ENCODE results near the gene HMG20B.

HMG20B gene

GRCh38 chr19:3586127-3586626, 13.4 kb downstream of the HMG20B start:
- no peak for DNase-seq

DNA sequence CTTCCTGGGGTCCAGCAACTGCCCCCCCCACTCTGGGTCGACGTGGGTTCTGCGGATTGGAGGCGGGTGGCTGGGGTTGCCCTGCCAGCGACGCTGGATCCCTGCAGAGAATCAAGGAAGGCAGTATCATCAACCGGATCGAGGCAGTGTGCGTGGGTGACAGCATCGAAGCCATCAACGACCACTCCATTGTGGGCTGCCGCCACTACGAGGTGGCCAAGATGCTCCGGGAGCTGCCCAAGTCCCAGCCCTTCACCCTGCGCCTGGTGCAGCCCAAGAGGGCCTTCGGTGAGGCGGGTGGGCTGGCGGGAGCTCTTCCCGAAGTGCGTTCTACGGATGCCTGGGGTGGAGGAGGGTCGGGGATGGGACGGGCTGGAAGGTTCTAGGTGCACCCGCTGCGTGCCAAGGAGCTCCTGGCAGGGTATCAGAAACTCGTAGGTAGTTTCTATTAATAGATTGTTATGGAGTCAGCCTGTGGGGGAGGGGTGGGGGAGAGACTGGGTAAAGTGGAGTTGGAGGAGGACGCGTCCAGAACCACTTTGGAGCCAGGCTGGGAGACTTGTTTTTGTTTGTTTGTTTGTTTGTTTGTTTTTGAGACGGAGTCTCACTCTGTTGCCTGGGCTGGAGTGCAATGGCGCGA, 14.1 kb downstream of the HMG20B start:
- DNase-seq, result no peak

DNA sequence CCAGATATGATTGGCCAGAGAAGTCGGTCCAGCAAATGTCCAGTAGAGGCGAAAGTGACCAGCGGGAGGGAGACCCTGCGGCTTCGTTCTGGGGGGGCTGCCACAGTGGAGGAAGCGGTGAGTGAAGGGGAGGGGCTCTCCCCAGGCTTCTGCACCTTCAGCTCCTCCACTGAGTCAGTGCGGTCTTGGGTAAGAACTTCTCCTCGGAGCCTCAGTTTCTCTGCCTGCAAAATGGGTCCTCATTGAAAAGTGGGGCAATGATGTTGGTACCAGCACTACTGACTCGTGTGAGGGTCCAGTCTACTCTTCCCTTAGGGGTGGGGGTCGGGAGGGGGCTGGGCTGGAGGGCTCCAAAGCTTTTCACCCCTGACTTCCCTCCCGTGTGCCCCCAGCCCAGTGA, 16.7 kb downstream of the HMG20B start:
- no peak for DNase-seq

DNA sequence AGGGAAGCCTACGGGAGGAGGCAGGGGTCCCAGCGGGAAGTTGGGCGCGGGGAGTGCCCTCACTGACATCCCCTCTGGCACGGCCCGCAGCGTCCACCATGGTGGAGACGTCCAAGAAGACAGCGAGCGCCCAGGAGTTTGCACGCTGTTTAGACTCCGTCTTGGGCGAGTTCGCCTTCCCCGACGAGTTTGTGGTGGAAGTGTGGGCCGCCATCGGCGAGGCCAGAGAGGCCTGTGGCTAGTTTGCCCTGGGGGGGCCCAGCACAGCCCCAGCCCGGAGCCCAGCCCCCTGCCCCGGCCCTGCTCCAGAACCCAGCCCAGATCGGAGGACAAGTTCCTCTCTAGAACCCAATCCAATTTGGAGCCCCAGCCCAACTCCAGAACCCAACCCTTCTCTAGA, 17.2 kb downstream of the HMG20B start:
- no peak for DNase-seq

- DNase-seq, result no peak
These were observed 18.4 kb downstream of the HMG20B start for GRCh38 chr19:3590991-3591659.

DNA sequence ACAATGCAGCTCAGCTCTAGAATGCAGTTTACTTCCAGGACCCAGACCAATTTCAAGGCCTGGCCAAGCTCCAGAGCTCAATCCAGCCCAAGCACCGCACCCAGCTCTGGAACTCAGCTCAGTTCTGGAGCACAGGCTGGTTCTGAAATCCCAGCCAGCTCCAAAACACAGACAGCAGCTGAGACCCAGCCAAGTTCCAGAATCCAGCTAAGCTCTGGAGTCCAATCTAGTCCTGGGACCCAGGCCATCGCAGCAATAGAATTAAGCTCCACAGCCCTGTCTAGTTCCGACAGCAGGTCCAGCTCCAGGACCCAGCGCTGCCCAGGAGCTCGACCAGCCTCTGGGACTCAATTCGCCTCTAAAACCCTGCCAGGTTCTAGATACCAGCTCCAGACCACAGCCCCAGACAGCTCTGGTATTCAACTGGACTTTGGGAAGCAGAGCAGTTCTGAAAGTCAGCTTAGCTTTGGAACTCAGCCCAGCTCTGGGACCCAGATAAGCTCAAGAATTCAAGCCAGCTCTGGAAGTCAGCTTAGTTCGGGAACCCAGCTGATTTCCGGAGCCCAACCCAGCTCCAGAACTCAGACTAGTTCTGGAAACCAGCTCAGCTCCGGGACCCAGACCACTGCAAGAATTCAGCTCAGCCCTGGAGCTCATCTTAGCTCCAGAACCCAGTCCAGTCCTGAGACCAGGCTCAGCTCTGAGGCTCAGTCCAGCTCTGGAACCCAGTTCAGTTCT, 19.3 kb downstream of the HMG20B start:
- DNase-seq, result no peak

GRCh38 chr19:3593156-3593555, 20.4 kb downstream of the HMG20B start:
- DNase-seq, result no peak

DNA sequence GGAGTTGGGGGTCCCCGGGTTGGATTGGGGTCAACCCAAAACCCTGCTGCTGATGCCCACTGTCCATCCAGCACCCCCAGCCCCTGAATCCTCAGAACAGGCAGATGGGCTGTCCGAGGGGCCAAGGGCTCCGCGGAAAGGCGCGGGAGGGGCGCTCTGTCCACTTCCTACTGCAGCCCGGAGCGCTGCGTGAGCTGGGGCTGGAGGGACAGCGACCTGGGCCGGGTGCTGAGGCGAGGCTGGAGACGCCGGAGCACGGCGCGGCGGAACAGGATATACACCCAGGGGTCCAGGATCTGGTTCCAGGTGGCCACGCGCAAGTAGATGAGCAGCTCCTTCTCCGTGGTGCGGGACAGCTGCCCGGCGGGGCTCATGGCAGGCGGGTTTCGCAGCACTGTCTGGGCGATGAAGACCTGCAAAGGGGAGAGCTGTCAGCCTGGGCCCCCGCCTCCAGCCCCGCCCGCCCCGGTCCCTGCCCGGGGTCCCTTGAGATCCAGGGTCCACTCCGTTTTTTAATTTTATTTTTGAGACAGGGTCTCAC, 22.8 kb downstream of the HMG20B start:
- DNase-seq, result no peak

- DNase-seq, result no peak
These were observed 27.0 kb downstream of the HMG20B start for GRCh38 chr19:3599776-3600187.

GRCh38 chr19:3601021-3601420, 28.3 kb downstream of the HMG20B start:
- no peak for DNase-seq

DNA sequence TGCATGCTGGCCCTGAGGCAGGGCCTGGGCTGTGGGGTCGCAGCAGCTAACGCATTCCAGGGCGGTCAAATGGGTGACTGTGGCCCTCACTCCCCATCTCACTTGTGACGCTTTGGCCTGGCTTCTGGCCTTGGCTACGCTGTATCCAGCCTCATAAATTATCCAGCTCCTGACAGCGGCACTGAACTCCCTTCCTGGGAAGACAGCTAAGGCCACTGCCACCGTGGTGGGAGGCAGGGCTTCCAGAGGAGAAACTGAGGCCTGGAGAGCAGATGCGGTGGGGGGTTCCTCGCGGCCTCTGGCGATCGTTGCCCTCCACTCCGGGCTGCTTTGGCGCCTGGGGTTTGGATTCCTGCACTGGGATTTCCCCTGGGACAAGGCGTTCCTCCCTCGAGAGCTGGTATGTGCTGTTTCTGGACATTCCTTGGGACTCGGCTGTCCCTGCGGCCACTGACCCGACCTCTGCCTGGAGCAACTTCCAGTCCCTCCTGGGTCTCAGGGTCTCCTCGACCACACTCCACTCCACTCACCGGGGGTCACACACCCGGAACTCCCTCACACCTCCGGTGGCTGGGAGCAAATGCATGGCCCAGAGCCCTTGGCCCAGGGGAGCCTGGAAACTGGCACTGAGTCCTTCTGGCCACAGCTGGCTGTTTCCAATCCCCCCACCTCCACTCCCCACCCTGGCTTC, 30.5 kb downstream of the HMG20B start:
- DNase-seq, result no peak

DNA sequence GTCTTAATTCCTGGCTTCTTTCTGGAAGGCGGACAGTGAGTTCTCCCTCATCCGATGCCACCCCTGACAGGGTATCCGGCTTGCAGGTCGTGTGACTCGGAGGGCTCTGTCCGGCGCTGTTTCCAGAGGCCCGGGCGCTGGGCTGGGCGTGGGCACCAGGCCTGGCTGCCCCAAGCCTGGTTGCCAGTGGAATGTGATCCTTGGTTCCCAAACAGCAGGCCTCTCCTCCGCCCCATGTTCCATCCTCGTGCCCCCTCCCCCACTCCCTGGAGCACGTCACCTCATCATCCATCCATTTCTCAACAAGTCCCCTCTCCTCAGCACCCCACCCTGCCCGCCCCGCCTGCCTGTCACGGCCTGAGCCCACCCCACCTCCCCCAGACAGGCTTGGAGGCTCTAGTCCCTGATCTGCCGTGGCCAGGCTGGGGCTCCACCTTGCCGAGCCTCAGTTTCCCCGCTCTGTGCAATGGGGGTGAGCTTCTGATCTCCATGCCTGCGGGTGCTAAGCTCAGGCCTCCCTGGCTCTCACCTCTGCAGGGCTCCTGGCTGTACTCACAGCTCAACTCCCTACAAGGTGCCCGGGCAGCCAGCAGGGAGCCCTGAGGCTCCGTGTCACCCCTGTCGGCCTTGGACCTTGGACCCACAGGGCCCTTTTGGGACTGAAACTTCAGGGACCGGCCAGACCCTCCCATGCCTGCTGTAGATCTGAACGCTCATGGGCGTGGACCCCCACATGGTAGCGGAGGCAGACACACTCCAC, 31.7 kb downstream of the HMG20B start:
- no peak for DNase-seq

GRCh38 chr19:3604987-3605343, 32.2 kb downstream of the HMG20B start:
- DNase-seq, result no peak

DNA sequence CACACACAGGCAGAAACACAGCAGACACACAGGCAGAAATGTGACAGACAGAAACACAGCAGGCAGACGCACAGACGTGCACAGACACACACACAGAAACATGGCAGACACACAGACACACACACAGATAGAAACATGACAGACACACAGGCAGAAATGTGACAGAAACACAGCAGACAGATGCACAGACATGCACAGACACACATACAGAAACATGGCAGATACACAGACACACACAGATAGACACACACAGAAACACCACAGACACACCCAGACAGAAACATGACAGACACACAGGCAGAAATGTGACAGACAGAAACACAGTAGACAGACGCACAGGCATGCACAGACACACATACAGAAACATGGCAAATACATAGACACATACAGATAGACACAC, 32.6 kb downstream of the HMG20B start:
- DNase-seq, result no peak

GRCh38 chr19:3605770-3606169, 33.0 kb downstream of the HMG20B start:
- no peak for DNase-seq

- no peak for DNase-seq
These were observed 33.5 kb downstream of the HMG20B start for GRCh38 chr19:3606174-3606689.

GRCh38 chr19:3606690-3607289, 34.0 kb downstream of the HMG20B start, which contains the start of gene TBXA2R:
TSS of gene TBXA2R (minus strand) at chr19:3606875. CDS start at chr19:3600634, 6,241 bp downstream.
- peak; percentile 61 for DNase-seq

- DNase-seq, result peak; percentile 37
These were observed 34.7 kb downstream of the HMG20B start for GRCh38 chr19:3607303-3608078.

GRCh38 chr19:3608079-3608641, 35.4 kb downstream of the HMG20B start:
- no peak for DNase-seq

DNA sequence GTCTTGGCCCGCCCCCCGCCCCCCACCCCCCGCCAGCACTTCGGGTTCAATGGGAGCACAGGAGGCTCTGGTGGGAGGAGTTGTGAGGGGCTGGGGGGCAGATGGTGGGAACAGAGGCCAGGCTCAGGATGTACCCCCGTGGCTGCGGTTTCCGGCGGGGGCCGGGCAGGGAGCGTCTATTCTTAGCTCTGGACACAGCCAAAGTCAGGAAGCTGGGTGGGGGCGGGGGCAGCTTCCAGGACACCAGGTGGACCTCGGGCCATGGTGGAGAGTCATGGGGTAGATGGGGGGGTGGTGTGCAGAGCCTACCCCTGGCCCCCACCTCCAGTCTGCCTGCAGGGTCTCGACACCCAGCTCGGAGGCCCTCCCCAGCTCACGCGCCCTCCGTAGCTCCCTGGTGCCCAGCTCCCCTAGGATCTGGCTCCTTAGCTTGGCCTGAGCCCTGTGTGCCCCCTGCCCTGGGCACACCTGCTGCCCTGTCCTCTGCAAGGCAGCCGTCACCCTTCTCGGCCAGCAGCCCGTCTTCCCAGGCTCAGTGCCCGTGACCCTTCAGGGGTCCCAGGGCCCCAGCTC, 36.1 kb downstream of the HMG20B start:
- peak; percentile 28 for DNase-seq
